Adrenal gland (tissue), 12 donors: ENCODE measurements around the gene MAPKAP1. TPM values are rescaled to one million over a fixed set of nuclear protein-coding genes. Genes with fewer than 3 reads are reported as not detected.

Experiments
- DNase-seq, 7 donors: peaks; one replicate each; pipeline ENCODE4 v3.0.0-alpha.2; 2019 to 2020
- H3K27ac ChIP-seq, 5 donors: fragments of 200-600 bp; sonication (generic) in 4 of 5; 1 replicate in 3 of 5; 2 replicates in 2 of 5; pipeline versions ENCODE4 v1.5.1 to v1.8.0; 2016 to 2020; ENCODE audit warnings: mild to moderate bottlenecking in 1 of 5
- H3K27me3 ChIP-seq: fragments of 200-600 bp; 2 replicates; pipeline ENCODE4 v1.8.0; 2021
- H3K36me3 ChIP-seq, 2 donors: fragments of 200-600 bp; replicated peaks in 1 of 2; 1 replicate in 1 of 2; 2 replicates in 1 of 2; pipeline versions ENCODE4 v1.5.1 to v1.8.0; 2018 to 2022
- H3K4me1 ChIP-seq, 2 donors: fragments of 200-600 bp; replicated peaks in 1 of 2; 1 replicate in 1 of 2; 2 replicates in 1 of 2; pipeline versions ENCODE4 v1.5.1 to v1.8.0; 2018 to 2021
- H3K4me3 ChIP-seq, 4 donors: fragments of 200-600 bp; sonication (generic) in 3 of 4; one replicate each; pipeline ENCODE4 v1.5.1; 2016 to 2018
- H3K9me3 ChIP-seq, 3 donors: fragments of 200-600 bp; sonication (generic) in 1 of 3; replicated peaks in 1 of 3; 1 replicate in 2 of 3; 2 replicates in 1 of 3; pipeline versions ENCODE4 v1.5.1 to v1.8.0; 2016 to 2021
- CTCF ChIP-seq, 6 experiments: fragments of 450-650 bp in 4 of 6; fragments of 200-600 bp in 2 of 6; sonication (generic) in 1 of 6; IDR thresholded peaks; 1 replicate in 5 of 6; 2 replicates in 1 of 6; pipeline versions ENCODE4 v1.5.1 to v1.8.0; 2016 to 2021; ENCODE audit warnings: antibody characterized with exemption in 6 of 6, mild to moderate bottlenecking in 2 of 6, moderate library complexity in 1 of 6
- POLR2A ChIP-seq, 2 donors: fragments of 450-650 bp; IDR thresholded peaks; one replicate each; pipeline ENCODE4 v1.6.1; 2017; ENCODE audit warnings: antibody characterized with exemption in 2 of 2, mild to moderate bottlenecking in 2 of 2, moderate library complexity in 1 of 2
- WGBS, 4 donors: extraction: QIAGEN DNeasy Blood & Tissue Kit in 2 of 4; methylation state at CpG; one replicate each; pipeline versions ENCODE4 v1.1.5 to v1.1.7; 2013 to 2017; 5-methylcytosine and 5-hydroxymethylcytosine counted together
- intact Hi-C, 2 donors: fragments of 100-400 bp; cut with DNase I; formaldehyde crosslinking; loops; one replicate each; pipeline versions ENCODE4 v1.14.1 to v1.15.0; 2022 to 2023
- polyA plus RNA-seq, 3 donors: library from polyadenylated mRNA; stranded (reverse); fragments of 200-250 nt in 2 of 3; fragments of 350-450 nt in 1 of 3; fragmentation: Illumina TruSeq in 1 of 3; extraction: RNeasy Lipid Tissue Mini Kit (QIAGEN cat#74804) in 1 of 3; gene quantifications; one replicate each; pipeline ENCODE4 v1.2.3, GENCODE V29; 2013 to 2014
- total RNA-seq, 9 donors: library from RNA; depleted of rRNA in 4 of 9; stranded (reverse); fragments of >200 nt in 4 of 9; fragments of 120-200 nt in 1 of 9; fragmentation: NEBNext Ultra II Directional in 1 of 9; extraction: Animal tissue kit (Norgen Biotek cat#: 25700) in 1 of 9; gene quantifications; one replicate each; pipeline versions ENCODE4 v1.1.0 to v1.2.4, GENCODE V29; 2013 to 2023
- donor health status: healthy with polysubstance abuse.
- donor health status: Bipolar disorder and iron deficiency.
- donor health status: DM: yes; HTN: yes; CAD: no.
- donor health status: DM: no; HTN: no; CAD: no.
- donor health status: DM: no; HTN: no; CAD: no.
- donor health status: DM: yes; HTN: yes; CAD: no.

Gene MAPKAP1
- total and polyA plus RNA-seq, 12 donors: 72.2 to 156 (median 94.9) TPM

DNA sequence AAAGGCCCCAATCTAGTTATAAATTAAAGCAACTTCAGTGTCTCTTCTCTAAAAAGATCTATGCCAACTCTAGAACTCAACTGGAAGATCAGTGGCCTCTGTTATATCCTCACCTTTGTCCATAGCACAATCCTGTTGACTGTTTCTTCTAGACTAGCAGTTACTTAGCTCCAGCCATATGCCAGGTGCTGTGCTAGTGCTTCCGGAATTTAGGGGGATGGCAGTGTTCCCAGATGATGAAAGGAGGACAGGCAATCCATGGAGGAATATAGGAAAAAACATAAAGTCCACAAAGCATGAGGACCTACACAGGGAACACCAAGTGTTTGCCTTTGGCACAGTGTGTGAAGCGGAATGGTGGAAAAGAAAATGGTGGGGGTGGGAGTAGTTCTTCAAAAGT, 214.3 kb downstream of the MAPKAP1 start:
- DNase-seq: no peak

GRCh38 chr9:125487842-125488241, 219.2 kb downstream of the MAPKAP1 start:
- H3K4me1 ChIP-seq: peaks cover 30 to 36% of the 10 kb centered on the region in 2 donors
- WGBS, 4 donors: 37 to 84% (median 43%) methylated on average over 2 of the region's 2 CpGs
- intact Hi-C loops: no loop called here
- no peaks in the 10 kb centered on the region for H3K9me3 ChIP-seq
- no peak overlapping the region for H3K27ac ChIP-seq
- H3K36me3 ChIP-seq: no peaks in the 10 kb centered on the region
- H3K4me3 ChIP-seq: no peak overlapping the region
- DNase-seq: no peak
- TF ChIP-seq CTCF (IDR thresholded peaks at IDR 0.05) (no peak), POLR2A (IDR thresholded peaks at IDR 0.05) (no peak)
- H3K27me3 ChIP-seq: no peaks in the 10 kb centered on the region

More for the DNA sequence above, 214.3 kb downstream of the MAPKAP1 start:
- Histone ChIP-seq H3K36me3 (no peaks in the 10 kb centered on the region), H3K4me3 (no peak overlapping the region), H3K4me1 (peaks cover 3 to 7% of the 10 kb centered on the region in 2 donors), H3K9me3 (no peaks in the 10 kb centered on the region), H3K27me3 (no peaks in the 10 kb centered on the region), H3K27ac (no peak overlapping the region)
- no peak for TF ChIP-seq POLR2A (IDR thresholded peaks at IDR 0.05)
- TF ChIP-seq CTCF (IDR thresholded peaks at IDR 0.05): no peak
- WGBS, 4 donors: 87 to 94% (median 91%) methylated on average over 2 of the region's 2 CpGs
- intact Hi-C loops: no loop called here

GRCh38 chr9:125486576-125486975, 220.4 kb downstream of the MAPKAP1 start:
- 32 to 50% (median 38%) methylated on average over 5 of the region's 5 CpGs for WGBS, 4 donors
- Histone ChIP-seq H3K4me3 (no peak overlapping the region), H3K4me1 (peaks cover 30 to 37% of the 10 kb centered on the region in 2 donors), H3K27me3 (no peaks in the 10 kb centered on the region), H3K9me3 (no peaks in the 10 kb centered on the region), H3K27ac (peak overlapping the region; percentile 68 to 95 (median 92)), H3K36me3 (no peaks in the 10 kb centered on the region)
- intact Hi-C loops: no loop called here
- TF ChIP-seq POLR2A (IDR thresholded peaks at IDR 0.05) (peak in 1 of 2 donors; percentile 41), CTCF (IDR thresholded peaks at IDR 0.05) (no peak)
- DNase-seq: peak; percentile 44 to 88 (median 67)

GRCh38 chr9:125486152-125486508, 220.9 kb downstream of the MAPKAP1 start:
- Histone ChIP-seq H3K4me1 (peaks cover 30 to 37% of the 10 kb centered on the region in 2 donors), H3K27me3 (no peaks in the 10 kb centered on the region), H3K4me3 (no peak overlapping the region), H3K9me3 (no peaks in the 10 kb centered on the region), H3K27ac (peak overlapping the region; percentile 68 to 95 (median 92)), H3K36me3 (no peaks in the 10 kb centered on the region)
- peak in 2 of 7 donors; percentile 45 to 51 for DNase-seq
- TF ChIP-seq POLR2A (IDR thresholded peaks at IDR 0.05): no peak
- TF ChIP-seq CTCF (IDR thresholded peaks at IDR 0.05): no peak
- 54 to 65% (median 62%) methylated on average over 3 of the region's 3 CpGs for WGBS, 4 donors
- intact Hi-C loops: no loop called here
